ENCODE data around the gene MINK1.

DNA sequence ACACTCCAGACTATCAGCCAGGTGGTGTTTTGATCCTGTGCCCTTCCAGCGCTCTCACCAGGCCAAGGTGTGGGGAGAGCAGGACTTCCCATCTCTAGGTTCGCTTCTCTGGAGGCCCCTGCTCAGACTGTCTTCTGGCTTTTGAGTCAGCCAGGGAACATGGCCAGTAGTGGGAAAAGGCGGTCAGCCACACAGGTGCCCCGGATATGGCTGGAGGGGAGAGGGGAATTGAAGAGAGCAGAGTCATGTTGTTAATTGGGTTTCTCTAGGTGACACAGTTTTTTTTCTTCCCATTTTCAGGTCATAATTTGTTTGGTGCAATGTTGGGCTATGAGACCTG, 1.5 kb downstream of the MINK1 start:
- TF ChIP-seq POLR2AphosphoS5 (IDR thresholded peaks at IDR 0.05) = no peak
- TF ChIP-seq POLR2A (IDR thresholded peaks at IDR 0.05) = no peak
- TF ChIP-seq, protein P1, sequence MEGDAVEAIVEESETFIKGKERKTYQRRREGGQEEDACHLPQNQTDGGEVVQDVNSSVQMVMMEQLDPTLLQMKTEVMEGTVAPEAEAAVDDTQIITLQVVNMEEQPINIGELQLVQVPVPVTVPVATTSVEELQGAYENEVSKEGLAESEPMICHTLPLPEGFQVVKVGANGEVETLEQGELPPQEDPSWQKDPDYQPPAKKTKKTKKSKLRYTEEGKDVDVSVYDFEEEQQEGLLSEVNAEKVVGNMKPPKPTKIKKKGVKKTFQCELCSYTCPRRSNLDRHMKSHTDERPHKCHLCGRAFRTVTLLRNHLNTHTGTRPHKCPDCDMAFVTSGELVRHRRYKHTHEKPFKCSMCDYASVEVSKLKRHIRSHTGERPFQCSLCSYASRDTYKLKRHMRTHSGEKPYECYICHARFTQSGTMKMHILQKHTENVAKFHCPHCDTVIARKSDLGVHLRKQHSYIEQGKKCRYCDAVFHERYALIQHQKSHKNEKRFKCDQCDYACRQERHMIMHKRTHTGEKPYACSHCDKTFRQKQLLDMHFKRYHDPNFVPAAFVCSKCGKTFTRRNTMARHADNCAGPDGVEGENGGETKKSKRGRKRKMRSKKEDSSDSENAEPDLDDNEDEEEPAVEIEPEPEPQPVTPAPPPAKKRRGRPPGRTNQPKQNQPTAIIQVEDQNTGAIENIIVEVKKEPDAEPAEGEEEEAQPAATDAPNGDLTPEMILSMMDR (IDR thresholded peaks at IDR 0.05) = no peak

All from breast epithelium (tissue), 3 donors.